Measurements from ENCODE around the gene TMEM87B. TPM values are rescaled to one million over a fixed set of nuclear protein-coding genes. Genes with fewer than 3 reads are reported as not detected.

The TMEM87B gene
- total and polyA plus RNA-seq, 5 donors: 4.4 to 10.8 (median 9.6) TPM

DNA sequence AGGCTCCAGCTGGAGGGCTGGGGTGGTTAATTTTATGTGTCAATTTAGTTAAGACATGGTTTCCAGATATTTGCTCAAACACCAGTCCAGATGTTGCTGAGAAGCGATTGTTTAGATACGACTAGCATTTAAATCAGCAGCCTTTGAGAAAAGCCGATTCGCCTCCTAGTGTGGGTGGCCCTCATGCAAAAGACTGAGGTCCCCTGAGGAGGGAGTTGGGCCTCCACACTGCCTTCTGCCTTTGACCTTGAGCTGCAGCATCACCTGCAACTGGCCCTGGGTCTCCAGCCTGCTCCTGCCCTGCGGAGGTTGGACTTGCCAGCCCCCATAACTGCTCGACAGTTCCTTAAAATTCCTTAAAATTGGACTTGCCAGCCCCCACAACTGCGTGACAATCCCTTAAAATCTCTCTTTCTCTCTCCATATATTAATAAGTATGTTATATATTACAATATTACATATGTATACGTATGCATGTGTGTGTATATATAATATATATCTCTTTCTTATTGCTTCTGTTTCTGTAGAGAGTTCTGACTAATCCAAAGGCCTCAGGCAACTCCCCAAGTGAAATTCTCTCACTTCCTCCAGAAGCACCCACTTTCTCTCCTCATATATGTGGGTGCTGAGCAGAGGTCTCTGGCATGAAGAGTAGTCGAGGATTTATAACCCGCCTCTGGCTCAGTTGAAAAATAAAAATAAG lies 97.6 kb downstream of the TMEM87B start:
- peaks cover 3% of the 10 kb centered on the region for H3K4me1 ChIP-seq (ENCODE audit: control insufficient read depth, insufficient read depth, low read length)
- intact Hi-C loops (cut with DNase I): no loop called here
- ATAC-seq (no peak), DNase-seq (no peak)
- no peak overlapping the region for H3K27ac ChIP-seq (ENCODE audit: low read length)
- 95% methylated on average over 10 of the region's 10 CpGs for WGBS
- H3K4me3 ChIP-seq (ENCODE audit: low read length): no peak overlapping the region
- H3K9me3 ChIP-seq (ENCODE audit: control insufficient read depth, low read length): no peaks in the 10 kb centered on the region
- H3K27me3 ChIP-seq (ENCODE audit: control insufficient read depth, insufficient read depth): no peaks in the 10 kb centered on the region

GRCh38 chr2:112153179-112153490 lies 98.1 kb downstream of the TMEM87B start:
- ATAC-seq: no peak
- intact Hi-C loops (cut with DNase I): no loop called here
- WGBS: 92% methylated on average over 12 of the region's 12 CpGs

DNA sequence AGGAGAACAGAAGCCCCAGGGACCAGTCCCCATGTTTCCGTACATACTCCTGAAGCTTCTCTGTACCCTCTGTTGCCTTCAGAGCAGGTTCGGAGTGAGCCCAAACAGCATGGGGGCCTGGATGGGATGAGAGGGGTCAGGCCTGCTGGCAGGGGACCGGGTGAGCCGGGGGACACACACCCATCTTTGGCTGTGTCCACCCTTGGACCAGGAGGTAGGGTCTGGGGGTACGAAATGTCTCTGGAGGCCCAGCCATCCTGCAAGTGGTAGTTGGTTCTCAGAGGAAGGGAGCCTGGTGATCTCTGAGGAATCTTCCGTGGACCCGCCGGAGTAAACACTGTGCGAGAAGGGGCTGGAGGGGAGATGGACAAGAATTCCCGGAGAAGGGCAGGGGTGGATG lies 98.4 kb downstream of the TMEM87B start:
- intact Hi-C loops (cut with DNase I): no loop called here
- Histone ChIP-seq H3K4me3 (ENCODE audit: low read length) (no peak overlapping the region), H3K9me3 (ENCODE audit: control insufficient read depth, low read length) (no peaks in the 10 kb centered on the region), H3K4me1 (ENCODE audit: control insufficient read depth, insufficient read depth, low read length) (peaks cover 3% of the 10 kb centered on the region), H3K27me3 (ENCODE audit: control insufficient read depth, insufficient read depth) (no peaks in the 10 kb centered on the region), H3K27ac (ENCODE audit: low read length) (no peak overlapping the region)
- ATAC-seq (no peak), DNase-seq (no peak)
- WGBS: 98% methylated on average over 10 of the region's 10 CpGs

More at GRCh38 chr2:112153179-112153490, 98.1 kb downstream of the TMEM87B start:
- Histone ChIP-seq H3K4me3 (ENCODE audit: low read length) (no peak overlapping the region), H3K4me1 (ENCODE audit: control insufficient read depth, insufficient read depth, low read length) (peaks cover 3% of the 10 kb centered on the region), H3K9me3 (ENCODE audit: control insufficient read depth, low read length) (no peaks in the 10 kb centered on the region), H3K27ac (ENCODE audit: low read length) (no peak overlapping the region), H3K27me3 (ENCODE audit: control insufficient read depth, insufficient read depth) (no peaks in the 10 kb centered on the region)
- no peak for DNase-seq

DNA sequence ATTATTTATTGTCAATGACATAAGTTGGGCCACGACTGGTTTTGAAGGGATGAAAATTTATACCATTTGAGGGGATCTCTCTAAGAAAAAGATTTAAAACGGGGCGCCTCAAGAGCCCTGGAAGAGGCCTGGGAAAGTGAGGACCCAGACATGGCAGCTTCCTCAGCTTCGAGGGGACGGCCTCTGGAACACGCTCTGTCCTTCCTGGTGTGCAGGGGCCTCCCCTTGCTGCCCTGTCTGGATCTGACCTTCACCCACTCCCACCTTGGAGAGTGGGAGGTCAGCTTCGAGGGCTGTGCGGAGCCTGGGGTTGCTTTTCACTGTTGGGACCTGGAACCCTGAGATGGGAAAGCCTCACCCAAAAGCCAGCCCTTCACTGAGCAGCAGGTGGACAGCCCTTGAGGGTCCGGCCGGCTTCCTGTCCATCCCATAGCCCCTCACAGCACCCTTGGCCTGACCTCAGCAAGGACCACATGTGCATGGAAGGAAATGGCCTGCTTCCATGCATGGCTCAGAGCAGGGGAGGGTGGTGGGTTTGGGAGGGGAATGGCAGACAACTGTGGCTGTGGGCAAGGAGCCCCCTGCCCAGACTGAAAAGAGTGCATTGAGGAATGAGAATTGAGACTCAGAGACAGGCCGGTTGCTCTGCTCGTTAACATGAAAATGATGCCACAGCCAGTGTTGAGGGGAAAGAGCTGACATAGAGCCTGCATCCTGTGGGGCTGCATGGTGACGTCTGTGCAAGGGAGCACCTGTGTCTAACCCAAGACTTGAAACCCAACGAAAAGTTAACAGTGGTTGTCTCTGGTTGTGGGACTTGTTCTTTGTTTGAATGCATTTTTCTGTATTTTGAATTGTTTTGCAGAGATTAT lies 99.4 kb downstream of the TMEM87B start:
- Histone ChIP-seq H3K27me3 (ENCODE audit: control insufficient read depth, insufficient read depth) (no peaks in the 10 kb centered on the region), H3K27ac (ENCODE audit: low read length) (no peak overlapping the region), H3K9me3 (ENCODE audit: control insufficient read depth, low read length) (no peaks in the 10 kb centered on the region), H3K4me3 (ENCODE audit: low read length) (no peak overlapping the region), H3K4me1 (ENCODE audit: control insufficient read depth, insufficient read depth, low read length) (no peaks in the 10 kb centered on the region)
- no peak for ATAC-seq
- no peak for DNase-seq
- whole genome bisulfite sequencing: 90% methylated on average over 14 of the region's 14 CpGs
- intact Hi-C loops (cut with DNase I): no loop called here

DNA sequence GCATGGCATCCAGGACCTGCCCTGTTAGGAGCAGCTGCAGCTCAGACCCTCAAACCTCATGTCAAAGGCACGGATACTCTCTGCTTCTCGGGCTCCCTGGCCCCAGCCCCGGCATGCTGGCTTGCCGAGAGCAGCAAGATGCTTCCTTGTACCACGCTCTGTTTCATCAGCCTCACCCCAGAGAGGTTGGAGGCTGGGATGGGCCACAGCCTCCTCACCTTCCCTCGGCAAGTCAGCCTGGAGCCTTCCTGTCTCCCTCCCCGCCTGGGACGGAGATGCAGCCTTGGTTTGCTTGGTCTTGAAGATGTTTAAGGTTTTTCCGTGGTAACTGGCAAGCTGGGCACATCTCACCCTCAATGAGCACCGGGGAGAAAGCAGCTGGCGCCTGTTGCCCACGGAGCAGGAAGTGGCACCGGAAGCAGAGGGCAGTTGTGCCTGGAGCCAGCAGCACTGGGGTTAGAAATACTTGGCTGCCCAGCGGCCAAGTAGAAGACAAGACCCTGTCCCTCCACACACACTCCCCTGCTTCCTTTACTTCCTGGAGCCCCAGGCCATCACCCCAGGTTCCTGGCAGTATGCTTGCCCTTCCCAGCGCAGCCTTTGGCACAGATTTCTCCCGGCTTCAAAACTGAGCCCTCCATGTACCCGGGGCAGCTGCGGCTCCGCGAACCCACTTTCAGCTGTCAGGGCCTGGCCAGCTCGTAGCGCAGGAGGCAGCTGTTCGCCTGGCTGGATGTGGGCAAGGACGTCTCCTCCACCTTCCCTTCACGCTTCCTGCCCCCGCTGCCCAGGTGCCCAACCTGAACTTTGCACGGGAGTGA lies 100.5 kb downstream of the TMEM87B start:
- no peak for ATAC-seq
- WGBS: 80% methylated on average over 27 of the region's 27 CpGs

GRCh38 chr2:112156152-112156986 lies 101.3 kb downstream of the TMEM87B start:
- DNase-seq: peak in 1 of 3 donors; percentile 26
- H3K4me3 ChIP-seq (ENCODE audit: low read length): no peak overlapping the region
- no peaks in the 10 kb centered on the region for H3K9me3 ChIP-seq (ENCODE audit: control insufficient read depth, low read length)
- ATAC-seq: no peak
- intact Hi-C loops (cut with DNase I): no loop called here
- no peaks in the 10 kb centered on the region for H3K4me1 ChIP-seq (ENCODE audit: control insufficient read depth, insufficient read depth, low read length)
- no peaks in the 10 kb centered on the region for H3K27me3 ChIP-seq (ENCODE audit: control insufficient read depth, insufficient read depth)
- H3K27ac ChIP-seq (ENCODE audit: low read length): no peak overlapping the region
- WGBS: 68% methylated on average over 21 of the region's 21 CpGs

More for the DNA sequence above, 100.5 kb downstream of the TMEM87B start:
- Histone ChIP-seq H3K4me1 (ENCODE audit: control insufficient read depth, insufficient read depth, low read length) (no peaks in the 10 kb centered on the region), H3K9me3 (ENCODE audit: control insufficient read depth, low read length) (no peaks in the 10 kb centered on the region), H3K27ac (ENCODE audit: low read length) (no peak overlapping the region), H3K4me3 (ENCODE audit: low read length) (no peak overlapping the region), H3K27me3 (ENCODE audit: control insufficient read depth, insufficient read depth) (no peaks in the 10 kb centered on the region)
- intact Hi-C loops (cut with DNase I): no loop called here
- DNase-seq: peak in 1 of 3 donors; percentile 35

- H3K27ac ChIP-seq (ENCODE audit: low read length): no peak overlapping the region
- no peaks in the 10 kb centered on the region for H3K9me3 ChIP-seq (ENCODE audit: control insufficient read depth, low read length)
- WGBS: 80% methylated on average over 3 of the region's 3 CpGs
- ATAC-seq (no peak), DNase-seq (no peak)
- intact Hi-C loops (cut with DNase I): no loop called here
- no peaks in the 10 kb centered on the region for H3K27me3 ChIP-seq (ENCODE audit: control insufficient read depth, insufficient read depth)
- no peak overlapping the region for H3K4me3 ChIP-seq (ENCODE audit: low read length)
- H3K4me1 ChIP-seq (ENCODE audit: control insufficient read depth, insufficient read depth, low read length): no peaks in the 10 kb centered on the region
These were observed 102.4 kb downstream of the TMEM87B start for GRCh38 chr2:112157472-112157871.

- no peaks in the 10 kb centered on the region for H3K9me3 ChIP-seq (ENCODE audit: control insufficient read depth, low read length)
- no peak overlapping the region for H3K4me3 ChIP-seq (ENCODE audit: low read length)
- no peak overlapping the region for H3K27ac ChIP-seq (ENCODE audit: low read length)
- intact Hi-C loops (cut with DNase I): no loop called here
- no peaks in the 10 kb centered on the region for H3K27me3 ChIP-seq (ENCODE audit: control insufficient read depth, insufficient read depth)
- ATAC-seq: no peak
- peak in 1 of 3 donors; percentile 19 for DNase-seq
- whole genome bisulfite sequencing: 96% methylated on average over 31 of the region's 31 CpGs
- no peaks in the 10 kb centered on the region for H3K4me1 ChIP-seq (ENCODE audit: control insufficient read depth, insufficient read depth, low read length)
These were observed 104.4 kb downstream of the TMEM87B start for GRCh38 chr2:112159454-112159921.

- intact Hi-C loops (cut with DNase I): no loop called here
- Histone ChIP-seq H3K4me3 (ENCODE audit: low read length) (no peak overlapping the region), H3K27me3 (ENCODE audit: control insufficient read depth, insufficient read depth) (no peaks in the 10 kb centered on the region), H3K27ac (ENCODE audit: low read length) (no peak overlapping the region), H3K4me1 (ENCODE audit: control insufficient read depth, insufficient read depth, low read length) (no peaks in the 10 kb centered on the region), H3K9me3 (ENCODE audit: control insufficient read depth, low read length) (no peaks in the 10 kb centered on the region)
- ATAC-seq: peak in 1 of 2 donors; percentile 10
- DNase-seq: peak in 1 of 3 donors; percentile 20
- WGBS: 86% methylated on average over 43 of the region's 52 CpGs
These were observed 105.5 kb downstream of the TMEM87B start for GRCh38 chr2:112160283-112161250.
